ENCODE data around the gene KLK15. TPM values are rescaled to one million over a fixed set of nuclear protein-coding genes. Genes with fewer than 3 reads are reported as not detected.

The KLK15 gene
- total and polyA plus RNA-seq, 2 of the 13 experiments (the other 11 are each of a cell fraction or from before 2014, with no cell fraction given): not detected

GRCh38 chr19:50854636-50855410, 21.4 kb upstream of the KLK15 start, which contains the start of gene KLK3 (continued):
- no peak for TF ChIP-seq ZNF446 (CRISPR knock-in tag; IDR thresholded peaks at IDR 0.05)
- TF ChIP-seq E2F1 (CRISPR knock-in tag; IDR thresholded peaks at IDR 0.05): no peak

- H3K27me3 ChIP-seq (ENCODE audit: control insufficient read depth in 1 of 2, insufficient read depth in 2 of 2, low read length in 2 of 2): no peaks in the 10 kb centered on the region; a peak in 1 of 5 replicates
- TF ChIP-seq SIX1 (CRISPR knock-in tag; IDR thresholded peaks at IDR 0.05; ENCODE audit: borderline replicate concordance) (no peak), CREB1 (IDR thresholded peaks at IDR 0.05) (peak; percentile 92), CREB1 (CRISPR knock-in tag; IDR thresholded peaks at IDR 0.05) (no peak), ATF7 (IDR thresholded peaks at IDR 0.05) (peak; percentile 97), ATF7 (CRISPR knock-in tag; IDR thresholded peaks at IDR 0.05) (no peak)
- H3K36me3 ChIP-seq (replicated peaks in 1 of 2; ENCODE audit: control insufficient read depth in 1 of 2, insufficient read depth in 2 of 2, low read length in 2 of 2): no peaks in the 10 kb centered on the region
- no peak overlapping the region for H3K4me3 ChIP-seq (replicated peaks in 1 of 3; ENCODE audit: insufficient read depth in 1 of 3, low read depth in 2 of 3, low read length in 3 of 3)
- in situ Hi-C loops (cut with HindIII; ENCODE audit: extremely low pct_ligation_motif_present, low pct_unique_long_range_greater_than_20kb): no loop called here
- ChIA-PET POLR2A (no interaction called here), CTCF (ENCODE audit: low intra/inter-chr PET ratio, low total read pairs) (no interaction called here)
- DNase-seq (ENCODE audit: low spot score) (no peak), FAIRE-seq (no peak), ATAC-seq (no peak)
- BruUV-seq (replicated peaks): no TSS peak
- no peak overlapping the region for H3K4me2 ChIP-seq (ENCODE audit: low read depth, low read length)
- H3K4me1 ChIP-seq (ENCODE audit: insufficient read depth, low read length): no peaks in the 10 kb centered on the region
- no peak overlapping the region for H2AFZ ChIP-seq (ENCODE audit: low read length)
- no peak overlapping the region for H3K27ac ChIP-seq (ENCODE audit: extremely low read length, insufficient read depth, low read length)
- H3K9ac ChIP-seq (ENCODE audit: insufficient read depth, low read depth, low read length): no peak overlapping the region
- H3K9me3 ChIP-seq (ENCODE audit: low read length): no peaks in the 10 kb centered on the region
- 61% methylated on average over 3 of the region's 4 CpGs for WGBS (ENCODE audit: low lambda C conversion rate)
- intact Hi-C loops (cut with micrococcal nuclease; ENCODE audit: unreplicated experiment): no loop called here
- H3K79me2 ChIP-seq (ENCODE audit: insufficient read depth, low read length): no peaks in the 10 kb centered on the region
- H4K20me1 ChIP-seq (ENCODE audit: insufficient read depth, low read length): no peaks in the 10 kb centered on the region
These were observed 18.2 kb upstream of the KLK15 start for GRCh38 chr19:50851620-50852019.
